Ovary (tissue), 9 donors: ENCODE measurements around the gene AOAH. TPM values are rescaled to one million over a fixed set of nuclear protein-coding genes. Genes with fewer than 3 reads are reported as not detected.

ENCODE experiments used
- DNase-seq, 5 donors: peaks; one replicate each; pipeline ENCODE4 v3.0.0-alpha.2; 2019 to 2020
- H3K27ac ChIP-seq, 2 donors: fragments of 200-600 bp; one replicate each; pipeline versions ENCODE4 v1.5.1 to v1.8.0; 2019 to 2022
- H3K27me3 ChIP-seq: fragments of 200-600 bp; one replicate; pipeline ENCODE4 v1.8.0; 2022
- H3K36me3 ChIP-seq: fragments of 200-600 bp; sonication (generic); one replicate; pipeline ENCODE4 v1.5.1; 2019
- H3K4me1 ChIP-seq: one replicate; pipeline ENCODE4 v1.8.1; 2013; ENCODE audit warnings: mild to moderate bottlenecking, moderate library complexity; ENCODE audit not compliant: insufficient read depth
- H3K4me3 ChIP-seq: fragments of 200-600 bp; sonication (generic); one replicate; pipeline ENCODE4 v1.5.1; 2017
- H3K9me3 ChIP-seq, 2 donors: fragments of 200-600 bp in 1 of 2; sonication (generic) in 1 of 2; one replicate each; pipeline versions ENCODE4 v1.5.1 to v1.8.1; 2013 to 2019; ENCODE audit warnings: mild to moderate bottlenecking in 1 of 2, moderate library complexity in 1 of 2
- CTCF ChIP-seq, 3 donors: fragments of 450-650 bp in 2 of 3; fragments of 200-600 bp in 1 of 3; IDR thresholded peaks; one replicate each; pipeline versions ENCODE4 v1.5.1 to v1.8.0; 2016 to 2022; ENCODE audit warnings: antibody characterized with exemption in 3 of 3, mild to moderate bottlenecking in 1 of 3
- EP300 ChIP-seq: sonication (generic); formaldehyde crosslinking; IDR thresholded peaks from one replicate; pipeline ENCODE4 v1.6.1; 2017; ENCODE audit warnings: antibody characterized with exemption
- POLR2A ChIP-seq: fragments of 450-650 bp; IDR thresholded peaks from one replicate; pipeline ENCODE4 v1.6.1; 2017; ENCODE audit warnings: antibody characterized with exemption, mild to moderate bottlenecking, moderate library complexity
- WGBS, 3 donors: extraction: QIAGEN DNeasy Blood & Tissue Kit in 1 of 3; methylation state at CpG; one replicate each; pipeline versions ENCODE4 v1.1.5 to v1.1.7; 2013 to 2017; 5-methylcytosine and 5-hydroxymethylcytosine counted together
- intact Hi-C, 4 donors: fragments of 100-400 bp; cut with DNase I; formaldehyde crosslinking; loops; one replicate each; pipeline versions ENCODE4 v1.11.0 to v1.15.1; 2022 to 2023
- polyA plus RNA-seq, 2 donors: library from polyadenylated mRNA; stranded (reverse); fragments of 200-250 nt in 1 of 2; fragments of 350-450 nt in 1 of 2; fragmentation: Illumina TruSeq in 1 of 2; extraction: RNeasy Lipid Tissue Mini Kit (QIAGEN cat#74804) in 1 of 2; gene quantifications; one replicate each; pipeline ENCODE4 v1.2.3, GENCODE V29; 2013 to 2014
- total RNA-seq, 7 donors: library from RNA; depleted of rRNA in 2 of 7; stranded (reverse); fragments of >200 nt in 2 of 7; fragmentation: NEBNext Ultra II Directional in 3 of 7; extraction: Animal tissue kit (Norgen Biotek cat#: 25700) in 3 of 7; gene quantifications; one replicate each; pipeline versions ENCODE4 v1.1.0 to v1.2.4, GENCODE V29; 2016 to 2023
- donor health status: DM: no; HTN: no; CAD: no; lungs with moderate emphysema.
- donor health status: DM: no; HTN: no; CAD: no.
- donor health status: Bipolar disorder and iron deficiency.
- donor health status: DM: yes; HTN: yes; CAD: no.
- donor health status: DM: no; HTN: no; CAD: no.
- donor health status: DM: yes; HTN: yes; CAD: no.

Gene AOAH
- total and polyA plus RNA-seq, 9 donors: 0.83 to 14.0 (median 4.8) TPM

DNA sequence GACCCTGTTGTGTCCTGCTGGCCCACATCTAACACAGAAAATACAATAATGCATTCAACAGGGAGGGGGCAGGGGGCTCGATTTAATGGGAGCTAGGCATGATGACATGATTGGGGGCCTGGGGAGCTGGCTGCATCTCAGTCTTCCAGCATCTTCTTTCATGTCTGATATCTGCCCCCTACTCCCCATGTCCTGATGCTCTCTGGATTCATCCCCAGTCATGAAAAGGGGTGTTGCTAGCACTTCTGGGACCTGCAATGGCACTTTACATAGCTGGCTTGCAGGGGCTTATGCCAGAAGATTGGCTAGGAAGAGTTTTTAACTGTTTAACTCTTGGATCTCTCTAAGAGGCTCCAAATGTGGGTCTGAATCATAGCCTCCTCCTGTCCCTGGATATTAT is 94.9 kb downstream of the AOAH start:
- DNase-seq: no peak
- 60 to 71% (median 64%) methylated on average over 1 of the region's 1 CpG for WGBS, 3 donors
- H3K27ac ChIP-seq: no peak overlapping the region
- no peaks in the 10 kb centered on the region for H3K36me3 ChIP-seq
- intact Hi-C loops: no loop called here
- no peaks in the 10 kb centered on the region for H3K27me3 ChIP-seq
- no peak for TF ChIP-seq POLR2A
- no peak for TF ChIP-seq CTCF (IDR thresholded peaks at IDR 0.05)
- TF ChIP-seq EP300: no peak
- no peak overlapping the region for H3K4me3 ChIP-seq
- no peaks in the 10 kb centered on the region for H3K9me3 ChIP-seq
- H3K4me1 ChIP-seq: no peaks in the 10 kb centered on the region

DNA sequence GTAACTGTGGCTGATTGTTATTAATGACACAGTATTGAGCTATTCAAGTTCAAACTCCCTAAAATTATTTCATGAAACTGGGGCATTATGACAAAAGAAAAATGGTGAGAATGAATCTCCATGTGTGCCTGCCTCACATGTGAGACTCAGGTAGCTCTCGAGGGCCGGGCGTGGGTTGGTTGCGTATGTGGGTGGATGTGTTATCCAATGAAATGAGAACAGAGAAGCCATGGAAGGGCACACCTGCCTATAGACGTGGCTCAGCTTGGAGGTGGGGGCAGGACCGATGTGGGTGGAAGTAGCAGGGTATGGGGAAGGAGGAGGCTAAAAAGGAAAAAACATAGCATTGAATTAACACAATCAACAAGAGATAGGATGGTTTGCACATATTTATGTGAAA is 96.5 kb downstream of the AOAH start:
- no peak for DNase-seq
- Histone ChIP-seq H3K36me3 (no peaks in the 10 kb centered on the region), H3K4me1 (no peaks in the 10 kb centered on the region), H3K9me3 (no peaks in the 10 kb centered on the region), H3K27ac (no peak overlapping the region), H3K4me3 (no peak overlapping the region), H3K27me3 (no peaks in the 10 kb centered on the region)
- no peak for TF ChIP-seq CTCF (IDR thresholded peaks at IDR 0.05)
- no peak for TF ChIP-seq POLR2A
- TF ChIP-seq EP300: no peak
- intact Hi-C loops: no loop called here
- WGBS, 3 donors: 88 to 91% (median 90%) methylated on average over 6 of the region's 6 CpGs

GRCh38 chr7:36626111-36626510 is 98.2 kb downstream of the AOAH start:
- Histone ChIP-seq H3K36me3 (no peaks in the 10 kb centered on the region), H3K9me3 (no peaks in the 10 kb centered on the region), H3K27ac (no peak overlapping the region), H3K4me1 (no peaks in the 10 kb centered on the region), H3K4me3 (no peak overlapping the region), H3K27me3 (no peaks in the 10 kb centered on the region)
- no peak for DNase-seq
- 24 to 41% (median 33%) methylated on average over 2 of the region's 2 CpGs for WGBS, 3 donors
- TF ChIP-seq EP300: no peak
- no peak for TF ChIP-seq POLR2A
- no peak for TF ChIP-seq CTCF (IDR thresholded peaks at IDR 0.05)
- intact Hi-C loops: no loop called here

- WGBS, 3 donors: 42 to 50% (median 45%) methylated on average over 4 of the region's 4 CpGs
- H3K9me3 ChIP-seq: no peaks in the 10 kb centered on the region
These were observed 99.0 kb downstream of the AOAH start for GRCh38 chr7:36625247-36625646.

More at GRCh38 chr7:36625247-36625646, 99.0 kb downstream of the AOAH start:
- TF ChIP-seq POLR2A (no peak), CTCF (IDR thresholded peaks at IDR 0.05) (no peak), EP300 (no peak)
- Histone ChIP-seq H3K27me3 (no peaks in the 10 kb centered on the region), H3K4me3 (no peak overlapping the region), H3K4me1 (no peaks in the 10 kb centered on the region), H3K27ac (no peak overlapping the region), H3K36me3 (no peaks in the 10 kb centered on the region)
- no peak for DNase-seq
- intact Hi-C loops: no loop called here
